Peyer's patch (tissue), 4 donors: Measurements from ENCODE around the gene LY6G6C.

Source experiments
- POLR2A ChIP-seq, 2 donors: fragments of 450-650 bp; IDR thresholded peaks; one replicate each; pipeline ENCODE4 v1.5.1; 2017; ENCODE audit warnings: antibody characterized with exemption in 2 of 2, mild to moderate bottlenecking in 2 of 2, moderate library complexity in 2 of 2
- TF ChIP-seq, protein P1 (sequence below), 6 experiments: fragments of 450-650 bp in 4 of 6; fragments of 200-600 bp in 2 of 6; sonication (generic) in 1 of 6; IDR thresholded peaks; one replicate each; pipeline ENCODE4 v1.5.1; 2017 to 2019; ENCODE audit warnings: antibody characterized with exemption in 6 of 6, mild to moderate bottlenecking in 3 of 6, moderate library complexity in 1 of 6

DNA sequence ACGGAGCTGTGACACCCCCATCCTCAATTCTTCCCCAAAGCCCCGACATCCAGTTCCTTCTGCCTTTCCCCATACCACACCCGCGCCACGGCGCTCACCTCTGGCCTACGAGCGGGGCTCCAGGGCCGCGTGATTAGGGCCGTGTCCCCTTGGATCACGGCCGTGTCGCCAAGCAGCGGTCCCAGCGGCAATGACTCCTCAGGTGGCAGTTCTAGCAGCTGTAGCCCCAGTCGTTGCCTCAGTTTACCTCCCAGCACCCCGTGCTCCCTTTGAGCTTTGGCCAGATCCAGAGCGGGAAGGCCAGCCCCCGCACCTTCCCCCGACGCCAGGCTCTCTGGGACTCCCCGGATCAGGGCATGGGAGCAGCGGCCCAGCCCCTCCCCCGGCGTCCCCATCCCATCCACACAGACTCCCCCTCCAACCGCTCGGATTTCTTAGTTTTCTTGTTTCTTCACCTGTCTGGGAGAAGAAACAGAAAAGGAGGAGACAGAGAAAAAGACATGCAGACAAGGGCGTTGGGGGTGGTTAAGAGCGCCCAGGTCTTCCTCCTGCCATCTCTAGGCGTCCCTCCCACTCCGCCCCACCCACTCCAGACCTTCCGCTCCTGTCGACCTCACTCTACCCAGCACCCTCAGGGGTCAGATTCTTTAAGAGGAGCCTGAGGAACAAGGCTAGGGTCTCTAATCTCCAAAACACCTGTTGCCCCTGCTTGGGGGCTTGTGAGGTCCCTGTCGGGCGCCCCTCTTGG lies 7.4 kb upstream of the LY6G6C start, which contains the start of gene DDAH2:
- TF ChIP-seq, protein P1, sequence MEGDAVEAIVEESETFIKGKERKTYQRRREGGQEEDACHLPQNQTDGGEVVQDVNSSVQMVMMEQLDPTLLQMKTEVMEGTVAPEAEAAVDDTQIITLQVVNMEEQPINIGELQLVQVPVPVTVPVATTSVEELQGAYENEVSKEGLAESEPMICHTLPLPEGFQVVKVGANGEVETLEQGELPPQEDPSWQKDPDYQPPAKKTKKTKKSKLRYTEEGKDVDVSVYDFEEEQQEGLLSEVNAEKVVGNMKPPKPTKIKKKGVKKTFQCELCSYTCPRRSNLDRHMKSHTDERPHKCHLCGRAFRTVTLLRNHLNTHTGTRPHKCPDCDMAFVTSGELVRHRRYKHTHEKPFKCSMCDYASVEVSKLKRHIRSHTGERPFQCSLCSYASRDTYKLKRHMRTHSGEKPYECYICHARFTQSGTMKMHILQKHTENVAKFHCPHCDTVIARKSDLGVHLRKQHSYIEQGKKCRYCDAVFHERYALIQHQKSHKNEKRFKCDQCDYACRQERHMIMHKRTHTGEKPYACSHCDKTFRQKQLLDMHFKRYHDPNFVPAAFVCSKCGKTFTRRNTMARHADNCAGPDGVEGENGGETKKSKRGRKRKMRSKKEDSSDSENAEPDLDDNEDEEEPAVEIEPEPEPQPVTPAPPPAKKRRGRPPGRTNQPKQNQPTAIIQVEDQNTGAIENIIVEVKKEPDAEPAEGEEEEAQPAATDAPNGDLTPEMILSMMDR (IDR thresholded peaks at IDR 0.05) = peak in 3 of 6 experiments; percentile 74 to 76 (median 75)
- no peak for TF ChIP-seq POLR2A (IDR thresholded peaks at IDR 0.05)
